DND-41 (cell line): Measurements from ENCODE around the gene TCERG1L.
"Not testable (repeated sequence)": the region's sequence is repeated elsewhere in the genome, so short reads cannot be mapped to it uniquely, and the experiment has no call there.

Experiments
- ATAC-seq: fragments of 200-7000 bp; cut with Tn5 transposase; 3 replicates; pipeline ENCODE4 v1.9.1; 2021; ENCODE audit warnings: low read depth; ENCODE audit not compliant: insufficient read depth
- DNase-seq: peaks from one replicate; pipeline ENCODE4 v3.0.0-alpha.2; 2020
- H2AFZ ChIP-seq: 2 replicates; pipeline ENCODE4 v1.6.0; 2012; ENCODE audit warnings: low read depth, low read length
- H3K27ac ChIP-seq: 2 replicates; pipeline ENCODE4 v1.5.1; 2012; ENCODE audit warnings: low read length, inconsistent platforms
- H3K27me3 ChIP-seq: fragments of 200-600 bp; sonication (generic); 2 replicates; pipeline ENCODE4 v1.6.0; 2012; ENCODE audit warnings: low read length, mild to moderate bottlenecking, inconsistent platforms; ENCODE audit not compliant: insufficient read depth, poor library complexity
- H3K36me3 ChIP-seq: 2 replicates; pipeline ENCODE4 v1.5.1; 2012; ENCODE audit warnings: low read length, inconsistent platforms; ENCODE audit not compliant: insufficient read depth
- H3K4me1 ChIP-seq: 2 replicates; pipeline ENCODE4 v1.5.1; 2012; ENCODE audit warnings: mild to moderate bottlenecking, low read length; ENCODE audit not compliant: insufficient read depth
- H3K4me2 ChIP-seq: 2 replicates; pipeline ENCODE4 v1.6.0; 2012; ENCODE audit warnings: mild to moderate bottlenecking, moderate library complexity, low read length, inconsistent platforms; ENCODE audit not compliant: insufficient read depth
- H3K4me3 ChIP-seq, 2 experiments: fragments of 200-600 bp in 1 of 2; shearing (Covaris generic) in 1 of 2; 2 replicates each; pipeline ENCODE4 v1.5.1; 2012 to 2016; ENCODE audit warnings: inconsistent platforms in 2 of 2, low read length in 2 of 2, mild to moderate bottlenecking in 2 of 2, low read depth in 1 of 2, moderate library complexity in 1 of 2
- H3K79me2 ChIP-seq: 2 replicates; pipeline ENCODE4 v1.6.0; 2012; ENCODE audit warnings: low read length, inconsistent platforms; ENCODE audit not compliant: insufficient read depth
- H3K9ac ChIP-seq: 2 replicates; pipeline ENCODE4 v1.6.0; 2012; ENCODE audit warnings: low read depth, mild to moderate bottlenecking, inconsistent platforms, low read length, moderate library complexity
- H3K9me3 ChIP-seq: 2 replicates; pipeline ENCODE4 v1.5.1; 2012; ENCODE audit warnings: low read length, moderate library complexity, mild to moderate bottlenecking, inconsistent platforms; ENCODE audit not compliant: insufficient read depth, severe bottlenecking
- H4K20me1 ChIP-seq: 2 replicates; pipeline ENCODE4 v1.6.0; 2012; ENCODE audit warnings: low read length; ENCODE audit not compliant: insufficient read depth
- CTCF ChIP-seq: IDR thresholded peaks from 2 replicates; pipeline ENCODE4 v1.5.1; 2012; ENCODE audit warnings: borderline replicate concordance, low read length, moderate library complexity, mild to moderate bottlenecking; ENCODE audit not compliant: poor library complexity, severe bottlenecking; ENCODE audit errors: extremely low read depth
- EZH2 ChIP-seq: IDR thresholded peaks from 3 replicates; pipeline ENCODE4 v1.6.1; 2012; ENCODE audit warnings: borderline replicate concordance, low read depth, mild to moderate bottlenecking, moderate library complexity, low read length, inconsistent platforms; ENCODE audit not compliant: severe bottlenecking

TCERG1L gene

GRCh38 chr10:131141207-131141606 is 170.3 kb downstream of the TCERG1L start:
- Histone ChIP-seq H3K79me2 (no peaks in the 10 kb centered on the region), H3K4me2 (no peak overlapping the region), H3K9ac (no peak overlapping the region), H2AFZ (no peak overlapping the region), H3K27ac (no peak overlapping the region), H3K27me3 (no peaks in the 10 kb centered on the region), H3K4me1 (no peaks in the 10 kb centered on the region), H3K9me3 (no peaks in the 10 kb centered on the region), H4K20me1 (no peaks in the 10 kb centered on the region), H3K36me3 (no peaks in the 10 kb centered on the region), H3K4me3 (no peak overlapping the region)
- no peak for ATAC-seq
- no peak for TF ChIP-seq EZH2
- no peak for TF ChIP-seq CTCF
- no peak for DNase-seq

GRCh38 chr10:131140606-131141005 is 170.9 kb downstream of the TCERG1L start:
- Histone ChIP-seq H3K4me3 (no peak overlapping the region), H3K9me3 (no peaks in the 10 kb centered on the region), H3K27ac (no peak overlapping the region), H4K20me1 (no peaks in the 10 kb centered on the region), H2AFZ (no peak overlapping the region), H3K79me2 (no peaks in the 10 kb centered on the region), H3K36me3 (no peaks in the 10 kb centered on the region), H3K4me1 (no peaks in the 10 kb centered on the region), H3K27me3 (no peaks in the 10 kb centered on the region), H3K9ac (no peak overlapping the region), H3K4me2 (no peak overlapping the region)
- TF ChIP-seq CTCF, result no peak
- no peak for TF ChIP-seq EZH2
- ATAC-seq (no peak), DNase-seq (no peak)

- H3K27ac ChIP-seq, result no peak overlapping the region
- H3K4me2 ChIP-seq, result no peak overlapping the region
Measured at GRCh38 chr10:131137223-131137622, 174.3 kb downstream of the TCERG1L start.

GRCh38 chr10:131136336-131136735 is 175.2 kb downstream of the TCERG1L start:
- not testable (repeated sequence) for H3K79me2 ChIP-seq, H3K9me3 ChIP-seq, H4K20me1 ChIP-seq, H2AFZ ChIP-seq, H3K4me2 ChIP-seq, H3K27ac ChIP-seq, H3K27me3 ChIP-seq, H3K4me3 ChIP-seq, DNase-seq, H3K36me3 ChIP-seq, H3K9ac ChIP-seq, ATAC-seq, H3K4me1 ChIP-seq

More at GRCh38 chr10:131137223-131137622, 174.3 kb downstream of the TCERG1L start:
- DNase-seq (no peak), ATAC-seq (no peak)
- H3K4me3 ChIP-seq, result no peak overlapping the region
- H3K36me3 ChIP-seq, result no peaks in the 10 kb centered on the region
- no peaks in the 10 kb centered on the region for H3K4me1 ChIP-seq
- H3K79me2 ChIP-seq, result no peaks in the 10 kb centered on the region
- no peaks in the 10 kb centered on the region for H4K20me1 ChIP-seq
- H3K9me3 ChIP-seq, result no peaks in the 10 kb centered on the region
- no peaks in the 10 kb centered on the region for H3K27me3 ChIP-seq
- no peak overlapping the region for H3K9ac ChIP-seq
- H2AFZ ChIP-seq, result no peak overlapping the region
- no peak for TF ChIP-seq EZH2
- no peak for TF ChIP-seq CTCF
